ACC112 (cell line): Measurements from ENCODE around the gene SEMA7A.

Experiments
- H2AFZ ChIP-seq: fragments of 200-600 bp; sonication (generic); one replicate; pipeline ENCODE4 v1.6.0; 2017; ENCODE audit warnings: antibody characterized with exemption, low read length; ENCODE audit not compliant: unreplicated experiment
- H3K27ac ChIP-seq: fragments of 200-600 bp; sonication (generic); 2 replicates; pipeline ENCODE4 v1.5.1; 2014; ENCODE audit warnings: low read depth, mild to moderate bottlenecking, antibody characterized with exemption, low read length, moderate library complexity
- H3K27me3 ChIP-seq: fragments of 200-600 bp; sonication (generic); 2 replicates; pipeline ENCODE4 v1.6.1; 2014; ENCODE audit warnings: mild to moderate bottlenecking, antibody characterized with exemption, low read length, moderate library complexity, mixed read lengths; ENCODE audit not compliant: insufficient read depth
- H3K36me3 ChIP-seq: fragments of 200-600 bp; sonication (generic); 2 replicates; pipeline ENCODE4 v1.6.1; 2016; ENCODE audit warnings: mild to moderate bottlenecking, antibody characterized with exemption, low read length, moderate library complexity, mixed read lengths; ENCODE audit not compliant: insufficient read depth
- H3K4me1 ChIP-seq: fragments of 200-600 bp; sonication (generic); one replicate; pipeline ENCODE4 v1.6.1; 2016; ENCODE audit warnings: low read length, mixed read lengths; ENCODE audit not compliant: insufficient read depth, unreplicated experiment, control insufficient read depth
- H3K4me3 ChIP-seq: fragments of 200-600 bp; sonication (generic); 2 replicates; pipeline ENCODE4 v1.5.1; 2014; ENCODE audit warnings: mild to moderate bottlenecking, low read depth, low read length
- H3K79me2 ChIP-seq: fragments of 200-600 bp; sonication (generic); one replicate; pipeline ENCODE4 v1.6.0; 2016; ENCODE audit warnings: low read length; ENCODE audit not compliant: control insufficient read depth, unreplicated experiment, insufficient read depth

Gene SEMA7A

DNA sequence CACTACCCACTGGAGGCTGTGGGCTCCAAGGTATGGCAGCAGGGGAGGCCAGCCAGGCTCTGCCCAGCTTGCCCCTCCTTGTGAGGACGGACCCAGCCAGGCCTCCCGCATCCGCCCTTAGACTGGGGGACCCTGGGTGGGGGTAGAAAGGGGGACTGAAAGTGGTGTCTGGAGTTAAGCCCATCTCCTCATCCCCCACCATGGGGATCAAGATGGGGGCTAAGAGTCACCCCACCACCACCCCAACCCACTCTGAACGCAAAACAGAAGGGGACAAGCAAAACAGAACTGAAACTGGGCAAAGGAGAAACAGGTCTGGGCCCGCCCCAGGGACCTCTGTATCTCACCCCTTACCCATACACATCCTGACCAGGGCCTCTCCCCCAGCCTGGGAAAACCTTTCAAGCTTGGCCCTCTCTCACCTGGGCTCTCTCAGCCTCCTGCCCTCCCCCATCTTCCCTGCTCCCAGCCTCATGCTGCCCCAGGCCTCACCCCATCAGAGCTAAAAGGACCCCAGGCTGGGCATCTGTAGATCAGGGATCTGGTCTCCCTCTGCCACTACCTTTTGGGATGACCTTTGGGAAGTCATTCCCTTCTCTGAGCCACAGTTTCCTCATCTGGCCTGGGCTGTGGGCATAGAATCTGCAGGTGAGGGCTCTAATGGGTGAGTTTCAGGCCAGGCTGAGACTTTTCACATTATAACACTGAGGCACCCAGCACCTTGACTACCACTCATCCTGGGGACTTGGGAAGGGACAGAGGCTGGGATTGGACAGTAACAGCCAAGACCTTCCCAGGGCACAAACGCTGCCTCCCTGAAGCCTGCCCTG is 36.3 kb downstream of the SEMA7A start:
- Histone ChIP-seq H3K36me3 (no peaks in the 10 kb centered on the region), H3K27me3 (no peaks in the 10 kb centered on the region), H3K27ac (peak overlapping the region; percentile 79), H3K4me1 (peaks cover 73% of the 10 kb centered on the region), H2AFZ (no peak overlapping the region), H3K4me3 (no peak overlapping the region), H3K79me2 (no peaks in the 10 kb centered on the region)

GRCh38 chr15:74396445-74397238 is 37.1 kb downstream of the SEMA7A start:
- peak overlapping the region; percentile 79 for H3K27ac ChIP-seq
- no peaks in the 10 kb centered on the region for H3K36me3 ChIP-seq
- H2AFZ ChIP-seq, result no peak overlapping the region
- no peaks in the 10 kb centered on the region for H3K27me3 ChIP-seq
- H3K4me3 ChIP-seq, result no peak overlapping the region
- H3K79me2 ChIP-seq, result no peaks in the 10 kb centered on the region
- peaks cover 79% of the 10 kb centered on the region for H3K4me1 ChIP-seq

- H3K79me2 ChIP-seq, result no peaks in the 10 kb centered on the region
- peaks cover 77% of the 10 kb centered on the region for H3K4me1 ChIP-seq
- no peak overlapping the region for H2AFZ ChIP-seq
- H3K4me3 ChIP-seq, result no peak overlapping the region
- H3K36me3 ChIP-seq, result no peaks in the 10 kb centered on the region
- H3K27me3 ChIP-seq, result no peaks in the 10 kb centered on the region
- peak overlapping the region; percentile 79 for H3K27ac ChIP-seq
These were observed 37.7 kb downstream of the SEMA7A start for GRCh38 chr15:74396146-74396438.

DNA sequence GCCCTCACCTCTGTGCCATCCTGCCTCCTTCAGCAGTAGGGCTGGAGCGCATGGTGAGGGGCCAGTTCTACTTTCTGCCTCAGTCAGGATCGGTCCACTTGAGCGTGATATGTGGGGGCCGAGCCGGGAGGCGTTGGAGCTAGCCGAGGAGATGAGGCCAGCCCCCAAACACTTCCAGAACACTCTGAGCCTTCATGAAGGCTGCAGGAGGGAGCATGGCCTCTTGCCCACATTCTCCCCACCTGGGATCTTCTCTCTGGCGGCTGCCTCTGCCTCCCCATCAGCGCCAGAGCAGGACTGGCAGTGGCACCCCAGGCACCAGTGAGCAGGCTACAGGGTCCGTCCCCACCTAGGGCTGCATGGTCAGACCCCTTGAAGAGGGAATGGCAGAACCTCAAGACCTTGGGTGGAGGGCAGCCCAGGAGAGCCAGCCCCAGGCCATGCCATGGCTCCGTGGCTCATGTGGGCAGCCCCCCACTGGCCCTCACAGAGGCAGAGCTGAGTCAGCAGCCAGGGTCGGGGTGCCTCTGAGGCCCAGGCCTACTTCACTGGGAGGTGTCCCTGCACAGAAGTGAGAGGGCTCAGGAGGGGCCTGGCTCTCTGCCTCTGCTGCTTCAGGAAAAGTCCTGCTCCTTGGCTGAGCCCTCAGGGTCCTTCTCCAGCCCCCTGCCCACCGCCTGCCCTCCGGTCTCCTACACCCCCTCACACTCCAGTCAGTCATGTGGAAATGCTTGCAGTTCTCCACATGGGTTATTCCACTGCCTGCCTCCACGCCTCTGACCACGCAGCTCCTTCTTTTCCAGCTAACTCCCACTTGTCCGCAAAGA is 38.2 kb downstream of the SEMA7A start:
- Histone ChIP-seq H3K4me3 (no peak overlapping the region), H3K36me3 (no peaks in the 10 kb centered on the region), H3K79me2 (no peaks in the 10 kb centered on the region), H2AFZ (no peak overlapping the region), H3K4me1 (peaks cover 71% of the 10 kb centered on the region), H3K27me3 (no peaks in the 10 kb centered on the region), H3K27ac (peak overlapping the region; percentile 79; the same call in 1 of the 2 replicates)

DNA sequence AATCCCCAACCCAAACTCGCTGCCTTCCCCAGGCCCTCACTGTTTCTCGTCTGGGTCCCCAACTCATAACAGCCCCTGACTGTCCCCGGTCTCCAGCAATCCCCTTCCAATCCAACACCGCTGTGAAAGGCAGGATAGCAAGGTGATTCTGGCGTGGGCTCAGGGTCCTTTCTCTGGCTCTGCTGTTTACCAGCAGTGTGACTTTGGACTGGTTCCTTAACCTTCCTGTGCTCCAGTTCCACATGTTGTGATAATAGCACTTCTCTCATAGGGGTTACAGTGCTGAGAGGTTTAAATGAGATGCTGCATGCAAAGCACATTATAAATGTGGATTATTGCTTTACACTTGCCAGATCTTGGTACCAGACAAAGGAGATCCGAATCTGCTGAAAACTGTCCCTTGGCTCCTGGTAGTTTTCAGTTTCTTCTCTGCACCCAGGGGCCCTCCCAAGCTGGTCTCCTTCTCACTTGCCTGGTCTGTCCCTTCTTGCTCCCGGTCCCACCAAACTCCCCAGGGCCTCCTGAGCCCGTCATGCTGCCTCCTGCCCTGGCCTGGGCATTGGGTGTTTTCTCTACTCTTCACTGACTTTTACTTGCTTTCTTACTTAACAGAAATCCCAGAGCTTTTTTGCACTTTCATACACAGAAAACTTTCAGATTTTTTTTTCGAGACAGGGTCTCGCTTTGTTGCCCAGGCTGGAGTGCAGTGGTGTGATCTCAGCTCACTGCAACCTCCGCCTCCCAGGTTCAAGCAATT is 39.5 kb downstream of the SEMA7A start:
- no peaks in the 10 kb centered on the region for H3K79me2 ChIP-seq
- no peak overlapping the region for H2AFZ ChIP-seq
- 0 out of 2 replicates have a peak overlapping the region, but pooled peaks have one; percentile 29 for H3K27ac ChIP-seq
- H3K4me3 ChIP-seq, result no peak overlapping the region
- H3K36me3 ChIP-seq, result no peaks in the 10 kb centered on the region
- peaks cover 59% of the 10 kb centered on the region for H3K4me1 ChIP-seq
- H3K27me3 ChIP-seq, result no peaks in the 10 kb centered on the region

DNA sequence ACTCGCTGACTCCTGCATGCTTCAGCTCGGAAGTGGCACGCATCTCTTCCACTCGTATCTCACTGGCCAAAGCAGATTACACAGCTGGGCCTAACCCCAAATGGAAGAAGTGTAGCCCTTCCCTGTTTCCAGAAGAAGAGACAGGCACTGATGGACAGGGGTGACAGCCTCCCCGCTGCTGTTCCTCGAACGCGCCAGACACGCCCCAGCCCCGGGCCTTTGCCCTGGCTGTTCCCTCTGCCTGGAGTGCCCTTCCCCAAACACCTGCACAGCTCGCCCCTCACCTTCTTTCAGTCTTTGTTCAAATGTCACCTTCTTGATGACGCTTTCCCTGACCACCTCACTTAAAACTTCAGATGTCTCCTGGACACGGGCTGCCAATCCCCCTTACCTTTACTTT is 40.3 kb downstream of the SEMA7A start:
- no peak overlapping the region for H3K27ac ChIP-seq
- H3K27me3 ChIP-seq, result no peaks in the 10 kb centered on the region
- H3K36me3 ChIP-seq, result no peaks in the 10 kb centered on the region
- H2AFZ ChIP-seq, result no peak overlapping the region
- no peak overlapping the region for H3K4me3 ChIP-seq
- H3K4me1 ChIP-seq, result peaks cover 54% of the 10 kb centered on the region
- no peaks in the 10 kb centered on the region for H3K79me2 ChIP-seq

DNA sequence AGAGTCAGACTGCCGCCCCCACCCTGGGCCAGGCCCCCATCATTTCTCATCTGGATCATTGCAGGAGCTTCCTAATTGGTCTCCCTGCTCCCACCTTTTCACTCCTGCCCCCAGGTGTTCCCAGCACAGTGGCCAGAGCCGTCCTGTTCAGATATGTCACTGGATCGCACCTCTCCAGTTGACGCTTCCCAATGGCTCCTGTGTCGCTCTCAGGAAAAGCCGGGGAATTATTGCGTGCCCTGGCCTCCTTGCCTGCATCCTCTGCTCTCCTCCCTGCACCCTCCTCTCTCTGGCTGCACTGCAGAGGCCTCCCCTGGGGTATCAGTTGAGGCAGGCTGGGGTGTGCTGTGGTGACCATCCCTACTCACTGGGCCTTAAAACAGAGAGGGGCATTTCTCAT is 40.9 kb downstream of the SEMA7A start:
- Histone ChIP-seq H3K4me1 (peaks cover 49% of the 10 kb centered on the region), H2AFZ (peak overlapping the region; percentile 68), H3K36me3 (no peaks in the 10 kb centered on the region), H3K27ac (no peak overlapping the region), H3K79me2 (no peaks in the 10 kb centered on the region), H3K4me3 (no peak overlapping the region), H3K27me3 (no peaks in the 10 kb centered on the region)

DNA sequence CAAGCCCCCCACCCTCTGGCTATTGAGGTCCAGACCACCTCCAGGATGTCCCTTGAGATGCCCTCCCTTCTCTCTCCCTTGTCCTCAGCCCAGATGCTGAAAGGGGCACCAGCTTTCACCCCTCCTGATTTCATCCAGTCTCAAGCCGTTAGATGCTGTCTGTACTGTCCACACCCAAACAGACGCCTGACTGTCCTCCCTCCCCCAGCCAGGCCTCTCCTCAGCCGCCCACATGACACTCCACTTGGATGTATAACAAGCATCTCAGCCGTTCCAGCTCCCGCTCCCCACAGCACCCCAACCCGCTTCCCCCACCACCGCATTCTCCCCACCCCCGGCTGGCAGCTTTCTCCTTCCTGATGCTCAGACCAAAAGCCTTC is 41.3 kb downstream of the SEMA7A start:
- Histone ChIP-seq H3K27me3 (no peaks in the 10 kb centered on the region), H3K27ac (no peak overlapping the region), H3K4me1 (peaks cover 44% of the 10 kb centered on the region), H2AFZ (peak overlapping the region; percentile 68), H3K79me2 (no peaks in the 10 kb centered on the region), H3K36me3 (no peaks in the 10 kb centered on the region), H3K4me3 (no peak overlapping the region)

DNA sequence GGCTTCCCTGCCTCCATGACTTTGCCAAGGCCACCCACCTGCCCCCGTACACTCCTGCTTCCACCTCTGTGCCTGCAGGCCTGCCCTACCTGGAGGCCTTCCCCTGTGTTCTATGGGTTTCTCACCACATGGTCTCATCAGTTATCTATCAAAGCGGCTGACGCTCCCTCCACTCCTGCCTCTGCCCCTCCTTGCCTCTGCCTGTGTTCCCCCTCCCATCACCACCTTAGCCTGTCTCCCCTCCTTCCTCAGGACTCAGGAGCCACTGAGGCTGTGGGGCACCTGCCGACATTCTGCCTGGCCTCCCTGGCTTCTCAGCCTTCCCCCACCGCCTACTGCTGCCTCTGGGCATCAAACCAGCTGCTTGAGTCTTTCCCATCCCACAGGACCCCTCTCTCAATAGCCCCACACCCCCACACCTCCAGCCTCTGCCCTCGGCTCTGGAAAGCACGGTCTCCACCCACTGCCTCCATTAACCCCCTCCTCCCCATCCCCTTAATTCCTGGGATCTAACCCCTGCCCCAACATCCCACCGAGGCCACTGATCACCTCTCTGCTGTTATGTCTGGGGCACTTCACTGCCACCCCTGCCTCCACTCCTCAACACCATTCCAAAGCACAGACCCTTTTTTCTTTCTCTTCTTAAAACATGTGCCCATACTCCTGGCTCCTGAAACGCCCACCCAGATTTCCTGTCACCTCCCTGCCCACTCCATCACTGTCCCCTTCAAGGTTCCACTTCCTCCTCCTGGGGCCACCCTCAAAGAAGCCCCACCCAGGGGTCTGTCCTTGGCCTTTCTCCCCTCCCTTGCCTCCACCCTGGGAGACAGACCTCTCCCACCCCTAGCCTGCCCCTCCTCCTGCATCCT is 41.9 kb downstream of the SEMA7A start:
- Histone ChIP-seq H3K27me3 (no peaks in the 10 kb centered on the region), H3K79me2 (no peaks in the 10 kb centered on the region), H3K36me3 (no peaks in the 10 kb centered on the region), H2AFZ (peak overlapping the region; percentile 68), H3K4me1 (peaks cover 38% of the 10 kb centered on the region), H3K4me3 (no peak overlapping the region), H3K27ac (no peak overlapping the region)
